HFFc6 (cell line): ENCODE measurements around the gene FAM135A. TPM values are rescaled to one million over a fixed set of nuclear protein-coding genes. Genes with fewer than 3 reads are reported as not detected.

ENCODE experiments used
- DNase-seq: peaks from one replicate; pipeline ENCODE4 v3.0.0-alpha.2; 2018
- H3K27ac Mint-ChIP-seq: 2 replicates; pipeline ENCODE4 v1.8.0; 2020; ENCODE audit warnings: mild to moderate bottlenecking, mixed read lengths
- H3K27me3 Mint-ChIP-seq: 2 replicates; pipeline ENCODE4 v1.8.0; 2021; ENCODE audit warnings: mild to moderate bottlenecking, moderate library complexity, mixed read lengths; ENCODE audit not compliant: insufficient read depth
- H3K36me3 Mint-ChIP-seq: 2 replicates; pipeline ENCODE4 v1.8.0; 2021; ENCODE audit warnings: low read depth, mixed read lengths
- H3K4me1 Mint-ChIP-seq: 2 replicates; pipeline ENCODE4 v1.8.0; 2020; ENCODE audit warnings: low read depth, mixed read lengths
- H3K4me3 Mint-ChIP-seq: 2 replicates; pipeline ENCODE4 v1.8.0; 2020; ENCODE audit warnings: mild to moderate bottlenecking, moderate library complexity, mixed read lengths
- H3K9me3 Mint-ChIP-seq: 2 replicates; pipeline ENCODE4 v1.8.0; 2020; ENCODE audit warnings: mild to moderate bottlenecking, mixed read lengths
- total RNA-seq, 6 experiments: library from RNA; stranded (reverse); fragmentation: NEBNext Ultra II Directional; extraction: Animal tissue kit (Norgen Biotek cat#: 25700); gene quantifications; 2 replicates in 1 of 6; 3 replicates in 5 of 6; pipeline ENCODE4 v1.2.3, GENCODE V29; 2021
- TF ChIP-seq, protein P1 (sequence below): fragments of 200-600 bp; sonication (generic); IDR thresholded peaks from 2 replicates; pipeline ENCODE4 v1.5.0; 2021; ENCODE audit warnings: antibody characterized with exemption, mild to moderate bottlenecking

Gene FAM135A
- total RNA-seq, 6 experiments from 2014 or later: 2.2 to 4.0 (median 3.9) TPM

DNA sequence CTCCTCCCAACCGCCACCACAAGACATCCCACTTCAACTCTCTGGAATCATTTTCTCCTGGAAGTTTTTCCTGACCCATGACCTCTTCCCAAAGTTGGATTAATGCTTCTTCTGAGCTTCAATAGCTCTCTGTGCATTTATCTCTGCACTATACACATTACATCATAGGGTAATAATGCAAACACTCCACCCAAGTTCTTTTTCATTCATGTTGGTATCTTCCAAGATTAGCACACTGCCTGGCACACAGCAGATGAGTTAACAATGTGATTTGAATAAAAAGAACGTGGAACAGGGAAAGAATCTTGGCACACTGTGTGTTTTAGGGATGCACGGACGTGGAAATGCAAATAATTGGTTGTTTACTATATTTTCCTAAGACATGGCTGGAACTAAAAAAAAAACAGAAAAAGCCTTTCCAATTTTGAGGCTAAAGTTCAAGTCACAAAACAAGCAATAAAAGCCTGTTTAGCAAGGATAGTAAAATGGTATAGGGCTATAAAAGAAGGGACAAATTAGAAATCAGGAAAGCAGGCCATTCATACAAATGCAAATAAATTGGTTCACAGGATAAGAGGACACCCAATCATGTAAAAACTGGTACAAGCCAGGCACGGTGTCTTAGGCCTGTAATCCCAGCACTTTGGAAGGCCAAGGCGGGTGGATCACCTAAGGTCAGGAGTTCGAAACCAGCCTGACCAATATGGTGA lies 1.6 kb upstream of the FAM135A start:
- Mint-ChIP-seq H3K4me3 (peak overlapping the region; percentile 96), H3K36me3 (no peaks in the 10 kb centered on the region), H3K27me3 (peaks cover 6% of the 10 kb centered on the region), H3K27ac (no peak overlapping the region), H3K4me1 (peaks cover 30% of the 10 kb centered on the region), H3K9me3 (no peaks in the 10 kb centered on the region)
- no peak for DNase-seq
- TF ChIP-seq, protein P1, sequence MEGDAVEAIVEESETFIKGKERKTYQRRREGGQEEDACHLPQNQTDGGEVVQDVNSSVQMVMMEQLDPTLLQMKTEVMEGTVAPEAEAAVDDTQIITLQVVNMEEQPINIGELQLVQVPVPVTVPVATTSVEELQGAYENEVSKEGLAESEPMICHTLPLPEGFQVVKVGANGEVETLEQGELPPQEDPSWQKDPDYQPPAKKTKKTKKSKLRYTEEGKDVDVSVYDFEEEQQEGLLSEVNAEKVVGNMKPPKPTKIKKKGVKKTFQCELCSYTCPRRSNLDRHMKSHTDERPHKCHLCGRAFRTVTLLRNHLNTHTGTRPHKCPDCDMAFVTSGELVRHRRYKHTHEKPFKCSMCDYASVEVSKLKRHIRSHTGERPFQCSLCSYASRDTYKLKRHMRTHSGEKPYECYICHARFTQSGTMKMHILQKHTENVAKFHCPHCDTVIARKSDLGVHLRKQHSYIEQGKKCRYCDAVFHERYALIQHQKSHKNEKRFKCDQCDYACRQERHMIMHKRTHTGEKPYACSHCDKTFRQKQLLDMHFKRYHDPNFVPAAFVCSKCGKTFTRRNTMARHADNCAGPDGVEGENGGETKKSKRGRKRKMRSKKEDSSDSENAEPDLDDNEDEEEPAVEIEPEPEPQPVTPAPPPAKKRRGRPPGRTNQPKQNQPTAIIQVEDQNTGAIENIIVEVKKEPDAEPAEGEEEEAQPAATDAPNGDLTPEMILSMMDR: no peak

DNA sequence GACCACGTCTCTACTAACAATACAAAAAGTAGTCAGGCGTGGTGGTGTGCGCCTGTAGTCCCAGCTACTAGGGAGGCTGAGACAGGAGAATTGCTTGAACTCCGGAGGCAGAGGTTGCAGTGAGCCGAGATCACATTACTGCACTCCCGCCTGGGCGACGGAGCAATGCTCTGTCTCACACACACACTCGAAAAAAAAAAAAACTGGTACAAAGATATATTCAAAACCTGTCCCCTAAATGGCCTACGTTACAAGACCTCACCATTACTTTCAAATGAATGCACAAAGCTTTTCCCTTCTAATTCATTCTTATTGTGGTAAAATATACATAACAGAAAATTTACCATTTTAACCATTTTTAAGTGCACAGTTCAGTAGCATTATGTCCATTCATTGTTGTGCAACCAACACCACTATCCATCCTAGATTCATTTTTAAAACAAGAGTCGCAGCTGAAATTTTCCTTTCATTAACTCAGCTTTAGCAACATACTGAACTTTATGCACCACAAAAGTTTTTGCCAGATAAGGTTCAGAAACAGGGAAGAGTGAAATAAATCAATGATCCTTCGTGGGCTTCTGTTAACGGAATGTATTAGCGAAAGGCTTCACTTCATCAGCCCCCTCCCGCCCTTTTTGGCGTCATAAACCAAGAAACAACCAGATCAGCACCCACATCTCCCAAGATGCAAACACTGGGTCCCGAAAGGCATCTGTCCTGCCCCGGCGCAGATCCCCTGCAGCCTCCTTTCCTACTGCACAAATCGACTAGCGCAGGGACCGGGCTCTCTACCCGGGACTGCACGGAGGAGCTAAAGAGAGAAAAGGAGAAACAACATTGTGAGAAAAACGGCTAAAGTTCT lies 825 bp upstream of the FAM135A start:
- H3K4me3 Mint-ChIP-seq: peak overlapping the region; percentile 96
- peaks cover 6% of the 10 kb centered on the region for H3K27me3 Mint-ChIP-seq
- DNase-seq: no peak
- TF ChIP-seq, protein P1: no peak
- peak overlapping the region; percentile 90 for H3K27ac Mint-ChIP-seq
- H3K36me3 Mint-ChIP-seq: no peaks in the 10 kb centered on the region
- no peaks in the 10 kb centered on the region for H3K9me3 Mint-ChIP-seq
- H3K4me1 Mint-ChIP-seq: peaks cover 30% of the 10 kb centered on the region

DNA sequence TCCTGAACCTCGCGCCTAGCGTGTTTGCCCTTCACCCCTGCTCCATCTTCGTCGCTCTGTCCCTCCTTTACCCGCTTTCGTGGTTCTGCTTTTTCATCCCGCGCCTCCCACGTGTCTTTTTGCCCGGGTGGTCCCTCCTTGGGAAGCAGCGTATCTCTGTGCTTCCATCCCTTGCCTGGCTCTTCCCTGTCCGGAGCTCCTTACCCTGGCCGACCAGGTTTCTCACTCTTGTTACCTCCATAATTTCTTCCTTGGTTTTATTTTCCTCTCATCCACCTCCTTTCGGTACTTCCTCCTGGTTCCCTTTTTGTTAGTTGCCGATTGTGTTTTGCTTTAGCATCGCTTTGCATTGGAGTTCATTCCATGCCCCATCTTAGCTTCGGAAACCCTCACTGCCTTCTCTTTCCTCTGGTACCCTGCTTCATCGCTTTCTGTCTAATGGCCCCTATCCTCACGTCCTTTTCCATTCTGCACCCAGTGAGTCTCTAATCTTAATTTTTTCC lies 735 bp downstream of the FAM135A start:
- Mint-ChIP-seq H3K4me3 (peak overlapping the region; percentile 96), H3K4me1 (peaks cover 30% of the 10 kb centered on the region), H3K36me3 (no peaks in the 10 kb centered on the region), H3K27me3 (peaks cover 6% of the 10 kb centered on the region), H3K9me3 (no peaks in the 10 kb centered on the region), H3K27ac (peak overlapping the region; percentile 75)
- TF ChIP-seq, protein P1: no peak
- DNase-seq: no peak

DNA sequence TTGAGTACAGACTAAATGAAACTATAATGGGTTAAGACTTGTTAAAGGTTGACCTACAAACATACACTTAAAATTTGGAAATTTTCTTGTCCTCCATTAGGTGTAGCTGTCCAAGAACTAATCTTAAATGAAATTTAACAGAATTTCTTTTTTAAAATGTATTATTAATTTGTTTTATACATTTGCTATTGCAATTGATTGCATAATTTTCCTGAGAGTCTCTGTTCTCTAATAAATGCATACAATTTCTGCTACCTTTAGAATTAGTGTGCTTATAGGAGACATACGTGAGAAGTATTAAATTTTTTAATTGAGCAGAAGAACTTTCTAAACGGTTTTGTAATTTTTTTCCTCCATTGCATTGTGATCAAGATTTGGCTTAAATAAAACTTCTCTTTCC lies 1.5 kb downstream of the FAM135A start:
- TF ChIP-seq, protein P1: no peak
- no peaks in the 10 kb centered on the region for H3K9me3 Mint-ChIP-seq
- H3K27ac Mint-ChIP-seq: no peak overlapping the region
- no peaks in the 10 kb centered on the region for H3K36me3 Mint-ChIP-seq
- DNase-seq: no peak
- H3K4me3 Mint-ChIP-seq: peak overlapping the region; percentile 96
- peaks cover 30% of the 10 kb centered on the region for H3K4me1 Mint-ChIP-seq
- peaks cover 5% of the 10 kb centered on the region for H3K27me3 Mint-ChIP-seq

DNA sequence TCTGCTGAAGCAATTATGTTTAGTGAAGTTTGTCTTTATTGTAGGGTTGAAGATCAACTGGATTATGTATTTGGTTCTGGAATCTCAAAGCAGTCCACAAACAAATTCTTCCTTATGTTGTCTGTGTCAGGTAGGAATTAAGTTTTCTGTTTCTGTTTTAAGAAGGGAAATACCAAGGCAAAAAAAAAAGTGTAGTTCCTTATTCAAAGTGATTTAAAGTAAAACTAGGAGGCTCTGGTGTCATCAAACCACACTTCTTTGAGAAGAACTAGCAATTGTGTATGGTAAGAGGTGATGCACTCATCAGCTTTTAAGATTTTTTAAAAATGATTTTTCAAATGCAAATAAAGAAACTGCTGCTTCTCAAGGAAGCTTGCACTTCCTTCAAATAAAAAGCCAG lies 1.9 kb downstream of the FAM135A start:
- H3K4me3 Mint-ChIP-seq: no peak overlapping the region
- peaks cover 4% of the 10 kb centered on the region for H3K27me3 Mint-ChIP-seq
- H3K9me3 Mint-ChIP-seq: no peaks in the 10 kb centered on the region
- H3K4me1 Mint-ChIP-seq: peaks cover 30% of the 10 kb centered on the region
- H3K27ac Mint-ChIP-seq: no peak overlapping the region
- TF ChIP-seq, protein P1: no peak
- no peak for DNase-seq
- H3K36me3 Mint-ChIP-seq: no peaks in the 10 kb centered on the region
